Right lobe of liver (tissue), 4 donors: ENCODE results near the gene RIMBP2.

Experiments
- POLR2A ChIP-seq: fragments of 450-650 bp; IDR thresholded peaks from one replicate; pipeline ENCODE4 v1.6.1; 2017; ENCODE audit warnings: antibody characterized with exemption, mild to moderate bottlenecking
- TF ChIP-seq, protein P1 (sequence below), 4 donors: fragments of 200-600 bp in 3 of 4; fragments of 450-650 bp in 1 of 4; IDR thresholded peaks; one replicate each; pipeline versions ENCODE4 v1.5.1 to v1.8.0; 2016 to 2022; ENCODE audit warnings: antibody characterized with exemption in 4 of 4, mild to moderate bottlenecking in 2 of 4
- donor health status: DM: no; HTN: no; CAD: no.
- donor health status: DM: no; HTN: no; CAD: no.
- donor health status: DM: no; HTN: yes; CAD: no.

DNA sequence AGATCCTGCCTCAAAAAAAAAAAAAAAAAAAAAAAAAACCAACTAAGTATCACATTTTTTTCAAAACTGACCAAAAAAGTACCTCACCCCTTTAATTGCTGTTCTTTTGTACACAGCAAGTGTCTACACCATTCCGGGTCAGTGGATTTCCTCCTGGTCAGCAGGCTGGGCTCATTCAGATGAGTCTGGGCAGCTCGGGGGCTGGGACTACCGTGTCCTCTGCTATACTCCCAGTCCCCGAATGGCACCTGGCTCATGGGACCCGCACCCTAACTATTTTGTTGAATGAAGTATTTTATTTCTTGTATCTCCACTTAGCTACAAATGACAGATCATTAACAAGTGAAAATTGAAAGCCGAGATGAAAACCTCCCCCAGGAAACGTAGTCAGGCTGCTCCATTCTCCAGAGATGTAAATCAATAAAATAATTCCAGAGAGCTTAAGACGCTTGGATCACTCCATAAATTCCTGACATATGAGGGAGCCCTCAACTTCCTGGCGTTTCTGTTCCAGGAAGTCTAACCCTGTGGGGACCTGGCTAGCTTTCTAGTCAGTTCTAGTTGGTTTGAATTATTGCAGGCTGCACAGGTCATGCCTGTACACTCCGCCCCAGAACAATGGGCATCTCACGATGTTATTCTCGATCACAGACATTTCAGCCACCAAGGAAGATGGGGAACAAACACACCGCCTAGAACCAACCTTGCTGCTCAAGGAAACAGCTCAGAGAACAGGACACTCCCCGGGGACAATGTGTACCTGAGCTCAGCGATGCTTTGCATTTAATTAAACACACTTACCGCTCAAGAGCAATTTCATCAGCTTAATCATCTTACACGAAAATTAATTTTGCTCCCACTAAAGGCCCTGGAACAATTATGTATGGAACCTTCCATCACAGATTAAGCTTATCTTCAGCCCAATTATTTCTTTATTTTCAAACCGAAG lies 76.3 kb downstream of the RIMBP2 start:
- no peak for TF ChIP-seq POLR2A
- TF ChIP-seq, protein P1, sequence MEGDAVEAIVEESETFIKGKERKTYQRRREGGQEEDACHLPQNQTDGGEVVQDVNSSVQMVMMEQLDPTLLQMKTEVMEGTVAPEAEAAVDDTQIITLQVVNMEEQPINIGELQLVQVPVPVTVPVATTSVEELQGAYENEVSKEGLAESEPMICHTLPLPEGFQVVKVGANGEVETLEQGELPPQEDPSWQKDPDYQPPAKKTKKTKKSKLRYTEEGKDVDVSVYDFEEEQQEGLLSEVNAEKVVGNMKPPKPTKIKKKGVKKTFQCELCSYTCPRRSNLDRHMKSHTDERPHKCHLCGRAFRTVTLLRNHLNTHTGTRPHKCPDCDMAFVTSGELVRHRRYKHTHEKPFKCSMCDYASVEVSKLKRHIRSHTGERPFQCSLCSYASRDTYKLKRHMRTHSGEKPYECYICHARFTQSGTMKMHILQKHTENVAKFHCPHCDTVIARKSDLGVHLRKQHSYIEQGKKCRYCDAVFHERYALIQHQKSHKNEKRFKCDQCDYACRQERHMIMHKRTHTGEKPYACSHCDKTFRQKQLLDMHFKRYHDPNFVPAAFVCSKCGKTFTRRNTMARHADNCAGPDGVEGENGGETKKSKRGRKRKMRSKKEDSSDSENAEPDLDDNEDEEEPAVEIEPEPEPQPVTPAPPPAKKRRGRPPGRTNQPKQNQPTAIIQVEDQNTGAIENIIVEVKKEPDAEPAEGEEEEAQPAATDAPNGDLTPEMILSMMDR (IDR thresholded peaks at IDR 0.05): no peak
